MM.1S (cell line): ENCODE measurements around the gene CIAO2B.

Source experiments
- DNase-seq: peaks from one replicate; pipeline ENCODE4 v3.0.0-alpha.2; 2015
- H2AFZ ChIP-seq: fragments of 300-600 bp; sonication (generic); 2 replicates; pipeline ENCODE4 v1.6.0; 2016; ENCODE audit warnings: antibody characterized with exemption, low read length
- H3F3A ChIP-seq: fragments of 300-600 bp; sonication (generic); 2 replicates; pipeline ENCODE4 v1.6.1; 2016; ENCODE audit warnings: mild to moderate bottlenecking, antibody characterized with exemption, low read length, moderate library complexity, mixed read lengths; ENCODE audit not compliant: insufficient read depth
- H3K27ac ChIP-seq: fragments of 300-600 bp; sonication (generic); 2 replicates; pipeline ENCODE4 v1.5.1; 2016; ENCODE audit warnings: mild to moderate bottlenecking, low read length
- H3K27me3 ChIP-seq: fragments of 300-600 bp; sonication (generic); replicated peaks from 2 replicates; pipeline ENCODE4 v1.6.0; 2016; ENCODE audit warnings: low read length; ENCODE audit not compliant: insufficient read depth
- H3K36me3 ChIP-seq: fragments of 300-600 bp; sonication (generic); replicated peaks from 2 replicates; pipeline ENCODE4 v1.6.1; 2016; ENCODE audit warnings: mild to moderate bottlenecking, low read length, mixed read lengths; ENCODE audit not compliant: insufficient read depth
- H3K4me1 ChIP-seq: fragments of 300-600 bp; sonication (generic); 2 replicates; pipeline ENCODE4 v1.6.1; 2016; ENCODE audit warnings: low read length, mixed read lengths
- H3K4me2 ChIP-seq: fragments of 300-600 bp; sonication (generic); 2 replicates; pipeline ENCODE4 v1.6.0; 2016; ENCODE audit warnings: low read depth, low read length
- H3K4me3 ChIP-seq: fragments of 300-600 bp; sonication (generic); 2 replicates; pipeline ENCODE4 v1.5.1; 2016; ENCODE audit warnings: low read length, mixed read lengths
- H3K79me2 ChIP-seq: fragments of 300-600 bp; sonication (generic); 2 replicates; pipeline ENCODE4 v1.6.1; 2016; ENCODE audit warnings: mixed run types, low read length, mixed read lengths
- H3K9ac ChIP-seq: fragments of 300-600 bp; sonication (generic); 2 replicates; pipeline ENCODE4 v1.6.1; 2016; ENCODE audit warnings: low read length, mixed read lengths
- H3K9me2 ChIP-seq: fragments of 300-600 bp; sonication (generic); replicated peaks from 2 replicates; pipeline ENCODE4 v1.6.1; 2016; ENCODE audit warnings: mild to moderate bottlenecking, low read length, mixed read lengths; ENCODE audit not compliant: insufficient read depth
- H3K9me3 ChIP-seq: fragments of 300-600 bp; sonication (generic); replicated peaks from 2 replicates; pipeline ENCODE4 v1.6.1; 2016; ENCODE audit warnings: mild to moderate bottlenecking, low read length, mixed read lengths; ENCODE audit not compliant: insufficient read depth
- H4K20me1 ChIP-seq: fragments of 300-600 bp; sonication (generic); 2 replicates; pipeline ENCODE4 v1.6.1; 2016; ENCODE audit warnings: mild to moderate bottlenecking, low read length, moderate library complexity, mixed read lengths; ENCODE audit not compliant: insufficient read depth
- EZH2 ChIP-seq: fragments of 300-600 bp; sonication (generic); optimal IDR thresholded peaks from 2 replicates; pipeline ENCODE3; 2017; ENCODE audit warnings: low read depth, mild to moderate bottlenecking, antibody characterized with exemption, low read length, mixed read lengths
- EZH2phosphoT487 ChIP-seq: fragments of 300-600 bp; sonication (generic); IDR thresholded peaks from 2 replicates; pipeline ENCODE4 v1.6.1; 2018; ENCODE audit warnings: antibody characterized with exemption, low read length
- TF ChIP-seq, protein P1 (sequence below): fragments of 300-600 bp; sonication (generic); IDR thresholded peaks from 2 replicates; pipeline ENCODE4 v1.5.1; 2016; ENCODE audit warnings: antibody characterized with exemption, low read length, mixed read lengths

The CIAO2B gene

DNA sequence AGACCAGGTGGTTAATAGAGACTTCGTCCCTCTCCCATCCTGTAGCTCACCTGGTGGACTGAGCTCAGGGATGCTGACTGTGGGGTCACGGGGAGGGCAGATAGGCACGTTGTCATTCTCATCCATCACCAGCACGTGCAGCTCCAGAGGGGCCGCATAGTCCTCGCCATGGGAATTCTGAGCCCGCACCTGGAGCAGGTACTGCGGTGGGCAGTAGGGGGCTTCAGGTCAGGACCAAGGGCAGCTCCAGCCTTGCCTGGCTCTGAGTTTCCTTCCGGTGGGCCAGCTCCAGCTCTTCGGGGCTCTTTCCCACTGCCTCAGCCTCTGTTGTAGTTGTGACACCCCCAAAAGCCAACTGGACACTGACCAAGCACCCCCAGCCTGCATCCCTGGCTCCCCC is 21.1 kb downstream of the CIAO2B start:
- no peak for DNase-seq
- H4K20me1 ChIP-seq, result no peaks in the 10 kb centered on the region
- H3K4me1 ChIP-seq, result no peaks in the 10 kb centered on the region
- no peaks in the 10 kb centered on the region for H3K9me2 ChIP-seq
- no peak overlapping the region for H3K27ac ChIP-seq
- TF ChIP-seq, protein P1, sequence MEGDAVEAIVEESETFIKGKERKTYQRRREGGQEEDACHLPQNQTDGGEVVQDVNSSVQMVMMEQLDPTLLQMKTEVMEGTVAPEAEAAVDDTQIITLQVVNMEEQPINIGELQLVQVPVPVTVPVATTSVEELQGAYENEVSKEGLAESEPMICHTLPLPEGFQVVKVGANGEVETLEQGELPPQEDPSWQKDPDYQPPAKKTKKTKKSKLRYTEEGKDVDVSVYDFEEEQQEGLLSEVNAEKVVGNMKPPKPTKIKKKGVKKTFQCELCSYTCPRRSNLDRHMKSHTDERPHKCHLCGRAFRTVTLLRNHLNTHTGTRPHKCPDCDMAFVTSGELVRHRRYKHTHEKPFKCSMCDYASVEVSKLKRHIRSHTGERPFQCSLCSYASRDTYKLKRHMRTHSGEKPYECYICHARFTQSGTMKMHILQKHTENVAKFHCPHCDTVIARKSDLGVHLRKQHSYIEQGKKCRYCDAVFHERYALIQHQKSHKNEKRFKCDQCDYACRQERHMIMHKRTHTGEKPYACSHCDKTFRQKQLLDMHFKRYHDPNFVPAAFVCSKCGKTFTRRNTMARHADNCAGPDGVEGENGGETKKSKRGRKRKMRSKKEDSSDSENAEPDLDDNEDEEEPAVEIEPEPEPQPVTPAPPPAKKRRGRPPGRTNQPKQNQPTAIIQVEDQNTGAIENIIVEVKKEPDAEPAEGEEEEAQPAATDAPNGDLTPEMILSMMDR, result no peak
- TF ChIP-seq EZH2, result no peak
- no peak for TF ChIP-seq EZH2phosphoT487
- peaks cover 39% of the 10 kb centered on the region for H3K27me3 ChIP-seq
- no peak overlapping the region for H3K4me2 ChIP-seq
- H3F3A ChIP-seq, result no peaks in the 10 kb centered on the region
- no peaks in the 10 kb centered on the region for H3K79me2 ChIP-seq
- H3K9ac ChIP-seq, result no peak overlapping the region
- no peak overlapping the region for H3K4me3 ChIP-seq
- no peaks in the 10 kb centered on the region for H3K9me3 ChIP-seq
- no peaks in the 10 kb centered on the region for H3K36me3 ChIP-seq
- no peak overlapping the region for H2AFZ ChIP-seq

DNA sequence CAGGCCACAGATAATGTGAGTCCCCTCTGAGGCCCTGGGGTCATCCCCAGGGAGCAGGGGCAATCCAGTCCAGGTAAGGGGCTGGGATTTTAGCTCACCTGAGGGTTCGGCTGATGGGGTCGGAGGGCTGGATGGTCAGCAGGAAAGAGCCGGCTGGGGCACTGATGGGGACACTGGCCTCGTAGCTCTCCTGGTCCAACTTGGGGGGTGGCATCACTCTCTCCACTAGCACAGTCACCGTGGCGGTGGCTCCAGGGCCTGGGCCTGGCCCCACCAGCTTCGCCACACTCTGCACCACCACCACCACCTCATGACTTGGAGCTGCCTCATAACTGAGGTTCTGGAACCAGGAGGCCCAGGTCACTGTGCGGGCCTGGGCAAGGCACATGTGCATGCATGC is 22.4 kb downstream of the CIAO2B start:
- H3K9ac ChIP-seq, result no peak overlapping the region
- no peaks in the 10 kb centered on the region for H3F3A ChIP-seq
- H3K36me3 ChIP-seq, result no peaks in the 10 kb centered on the region
- TF ChIP-seq, protein P1, result no peak
- no peak overlapping the region for H3K4me3 ChIP-seq
- no peak overlapping the region for H2AFZ ChIP-seq
- H3K4me2 ChIP-seq, result no peak overlapping the region
- H3K9me2 ChIP-seq, result no peaks in the 10 kb centered on the region
- no peaks in the 10 kb centered on the region for H4K20me1 ChIP-seq
- no peaks in the 10 kb centered on the region for H3K4me1 ChIP-seq
- no peaks in the 10 kb centered on the region for H3K9me3 ChIP-seq
- peaks cover 28% of the 10 kb centered on the region for H3K27me3 ChIP-seq
- H3K27ac ChIP-seq, result no peak overlapping the region
- no peaks in the 10 kb centered on the region for H3K79me2 ChIP-seq
- no peak for DNase-seq

DNA sequence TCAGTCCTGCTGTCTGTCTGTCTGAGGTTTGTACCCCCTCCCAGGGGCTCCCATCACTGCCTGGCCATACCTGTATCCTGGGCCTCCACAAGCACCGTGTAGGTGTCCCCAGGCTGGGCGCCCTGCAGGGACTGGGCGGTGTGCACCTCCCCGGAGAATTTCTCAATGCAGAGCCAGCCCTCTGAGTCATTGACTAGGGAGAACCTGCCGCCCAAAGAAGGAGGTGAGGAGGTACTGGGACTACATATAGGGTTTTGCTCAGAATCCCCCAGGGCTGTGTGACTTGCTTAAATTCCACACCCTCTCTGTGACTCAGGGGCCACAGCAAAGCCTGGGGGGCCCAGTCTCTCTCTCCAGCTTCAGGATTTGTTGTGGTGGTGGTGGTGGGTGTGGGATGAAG is 23.1 kb downstream of the CIAO2B start:
- H4K20me1 ChIP-seq, result no peaks in the 10 kb centered on the region
- no peaks in the 10 kb centered on the region for H3K36me3 ChIP-seq
- H3F3A ChIP-seq, result no peaks in the 10 kb centered on the region
- H3K27me3 ChIP-seq, result peaks cover 21% of the 10 kb centered on the region
- no peaks in the 10 kb centered on the region for H3K79me2 ChIP-seq
- no peak overlapping the region for H3K9ac ChIP-seq
- TF ChIP-seq EZH2 (no peak), EZH2phosphoT487 (no peak)
- TF ChIP-seq, protein P1, result no peak
- no peak for DNase-seq
- no peaks in the 10 kb centered on the region for H3K9me2 ChIP-seq
- peaks cover 1% of the 10 kb centered on the region; the same call in 1 of the 2 replicates for H3K4me1 ChIP-seq
- no peak overlapping the region for H2AFZ ChIP-seq
- no peaks in the 10 kb centered on the region for H3K9me3 ChIP-seq
- H3K4me2 ChIP-seq, result no peak overlapping the region
- H3K27ac ChIP-seq, result no peak overlapping the region
- H3K4me3 ChIP-seq, result no peak overlapping the region
